K562 (cell line): ENCODE measurements around the gene AK5. TPM values are rescaled to one million over a fixed set of nuclear protein-coding genes. Genes with fewer than 3 reads are reported as not detected.

Experiments used
- ATAC-seq: fragments of 200-7000 bp; cut with Tn5 transposase; 3 replicates; pipeline ENCODE4 v1.9.1; 2020; ENCODE audit warnings: moderate library complexity
- BruUV-seq: library from RNA; stranded (reverse); fragments of 400-500 nt; replicated peaks from 2 replicates; lab custom pipeline; 2021; lab: Mats Ljungman, UMichigan
- CTCF ChIA-PET: fragments of 300-600 bp; formaldehyde crosslinking; extraction: SDS; loops from one replicate; lab custom pipeline; 2021; ENCODE audit warnings: low intra/inter-chr PET ratio; lab: Yijun Ruan, JAX
- POLR2A ChIA-PET: fragments of 300-600, 350-650 bp; sonication (Branson Sonifier 250); formaldehyde crosslinking; extraction: SDS; loops from one replicate; lab custom pipeline; 2021; ENCODE audit warnings: antibody characterized with exemption, inconsistent platforms; lab: Yijun Ruan, JAX
- DNase-seq, 4 experiments: peaks; one replicate each; pipeline versions ENCODE4 v3.0.0 to v3.0.0-alpha.2; 2011 to 2018; ENCODE audit warnings: low spot score in 3 of 4, mixed read lengths in 3 of 4; ENCODE audit errors: extremely low read depth in 1 of 4
- FAIRE-seq: peaks from 2 replicates; lab custom pipeline; 2011; peaks lifted over from hg19 to GRCh38; lab: Jason Lieb, UNC
- H2AFZ ChIP-seq: 2 replicates; pipeline ENCODE4 v1.6.0; 2011; ENCODE audit warnings: low read depth, low read length, control low read depth, inconsistent platforms
- H3K27ac ChIP-seq: fragments of 200-600 bp; 3 replicates; pipeline ENCODE4 v1.8.0; 2011; ENCODE audit warnings: low read depth, mild to moderate bottlenecking, control low read depth, inconsistent platforms, low read length, moderate library complexity, mixed read lengths; ENCODE audit errors: extremely low read depth
- H3K27me3 ChIP-seq, 2 experiments: fragments of 300-600 bp in 1 of 2; 2 replicates in 1 of 2; 3 replicates in 1 of 2; pipeline versions ENCODE4 v1.6.0 to v1.8.0; 2011; ENCODE audit warnings: inconsistent platforms in 2 of 2, low read length in 2 of 2, mild to moderate bottlenecking in 1 of 2, mixed read lengths in 1 of 2, moderate library complexity in 1 of 2; ENCODE audit not compliant: control insufficient read depth in 2 of 2, insufficient read depth in 2 of 2
- H3K36me3 ChIP-seq: fragments of 300-600 bp; 3 replicates; pipeline ENCODE4 v1.8.0; 2011; ENCODE audit warnings: mild to moderate bottlenecking, low read length, inconsistent platforms; ENCODE audit not compliant: control insufficient read depth, insufficient read depth
- H3K4me1 ChIP-seq, 2 experiments: fragments of 200-600 bp in 1 of 2; replicated peaks in 1 of 2; 2 replicates in 1 of 2; 3 replicates in 1 of 2; pipeline versions ENCODE4 v1.5.1 to v1.8.0; 2011; ENCODE audit warnings: inconsistent platforms in 2 of 2, low read length in 2 of 2, mild to moderate bottlenecking in 1 of 2, mixed read lengths in 1 of 2, moderate library complexity in 1 of 2; ENCODE audit not compliant: control insufficient read depth in 2 of 2, insufficient read depth in 2 of 2
- H3K4me2 ChIP-seq: 2 replicates; pipeline ENCODE4 v1.6.1; 2011; ENCODE audit warnings: low read length, control low read depth, inconsistent platforms, mixed read lengths; ENCODE audit not compliant: insufficient read depth
- H3K4me3 ChIP-seq: fragments of 200-600 bp; sonication (generic), shearing (Covaris generic); 2 replicates; pipeline ENCODE4 v1.5.1; 2016; ENCODE audit warnings: control low read depth, inconsistent platforms
- H3K79me2 ChIP-seq: fragments of 200-600 bp; 3 replicates; pipeline ENCODE4 v1.8.0; 2011; ENCODE audit warnings: low read length, inconsistent platforms; ENCODE audit not compliant: control insufficient read depth, insufficient read depth
- H3K9ac ChIP-seq, 2 experiments: 2 replicates each; pipeline versions ENCODE4 v1.6.0 to v1.6.1; 2011; ENCODE audit warnings: low read depth in 2 of 2, low read length in 2 of 2, control low read depth in 1 of 2, inconsistent platforms in 1 of 2, mild to moderate bottlenecking in 1 of 2, mixed read lengths in 1 of 2; ENCODE audit not compliant: insufficient read depth in 1 of 2
- H3K9me1 ChIP-seq: one replicate; pipeline ENCODE4 v1.6.0; 2011; ENCODE audit warnings: inconsistent platforms, mild to moderate bottlenecking, low read length, moderate library complexity; ENCODE audit not compliant: control insufficient read depth, insufficient read depth
- H3K9me3 ChIP-seq: replicated peaks from 2 replicates; pipeline ENCODE4 v1.5.1; 2011; ENCODE audit warnings: low read depth, low read length, inconsistent platforms; ENCODE audit not compliant: control insufficient read depth, insufficient read depth
- H4K20me1 ChIP-seq: replicated peaks from 2 replicates; pipeline ENCODE4 v1.6.1; 2011; ENCODE audit warnings: low read length, inconsistent platforms, mixed read lengths; ENCODE audit not compliant: control insufficient read depth, insufficient read depth
- CAMTA2 ChIP-seq: fragments of 250-450 bp; sonication (Bioruptor Pico); conservative IDR thresholded peaks from 2 replicates; pipeline ENCODE4 v1.5.1; 2022
- CHD4 ChIP-seq: fragments of 200-600 bp; sonication (generic); IDR thresholded peaks from 3 replicates; pipeline ENCODE4 v1.6.1; 2012; ENCODE audit warnings: low read depth, mild to moderate bottlenecking, mixed read lengths, low read length, inconsistent platforms; ENCODE audit not compliant: insufficient read depth, insufficient replicate concordance, poor library complexity, severe bottlenecking
- CREB1 ChIP-seq, 2 experiments: sonication (generic) in 1 of 2; formaldehyde crosslinking in 1 of 2; IDR thresholded peaks; 2 replicates each; pipeline versions ENCODE4 v1.6.1 to v1.8.0; 2012 to 2022; ENCODE audit warnings: inconsistent platforms in 1 of 2, mild to moderate bottlenecking in 1 of 2, missing genetic modification reagents in 1 of 2, moderate library complexity in 1 of 2
- ETS1 ChIP-seq: conservative IDR thresholded peaks from 2 replicates; pipeline ENCODE4 v1.6.1; 2011; ENCODE audit warnings: low read depth, mild to moderate bottlenecking, low read length; ENCODE audit not compliant: control insufficient read depth
- HDAC2 ChIP-seq: fragments of 450-650 bp; IDR thresholded peaks from 2 replicates; pipeline ENCODE4 v1.6.1; 2016; ENCODE audit warnings: mild to moderate bottlenecking
- IRF2 ChIP-seq: sonication (generic); formaldehyde crosslinking; IDR thresholded peaks from 2 replicates; pipeline ENCODE4 v1.8.1; 2022; ENCODE audit warnings: mild to moderate bottlenecking, missing genetic modification reagents
- IRF9 ChIP-seq: fragments of 450-650 bp; IDR thresholded peaks from 2 replicates; pipeline ENCODE4 v1.6.1; 2016; ENCODE audit warnings: missing biosample characterization, missing genetic modification characterization
- LEF1 ChIP-seq: fragments of 450-650 bp; IDR thresholded peaks from 2 replicates; pipeline ENCODE4 v1.6.1; 2016; ENCODE audit warnings: mild to moderate bottlenecking
- MTA1 ChIP-seq: fragments of 450-650 bp; IDR thresholded peaks from 2 replicates; pipeline ENCODE4 v1.6.1; 2017; ENCODE audit warnings: borderline replicate concordance
- PHB2 ChIP-seq: fragments of 450-650 bp; IDR thresholded peaks from 2 replicates; pipeline ENCODE4 v1.6.1; 2017; ENCODE audit warnings: low read depth
- PHF21A ChIP-seq: fragments of 450-650 bp; IDR thresholded peaks from 2 replicates; pipeline ENCODE4 v1.6.1; 2017; ENCODE audit warnings: low read depth, borderline replicate concordance
- SMARCE1 ChIP-seq: fragments of 450-650 bp; IDR thresholded peaks from 2 replicates; pipeline ENCODE4 v1.7.1; 2016; ENCODE audit warnings: mild to moderate bottlenecking
- ZKSCAN3 ChIP-seq: fragments of 250-450 bp; sonication (Bioruptor Pico); IDR thresholded peaks from 2 replicates; pipeline ENCODE4 v1.4.0; 2020
- ZNF197 ChIP-seq: fragments of 200-800 bp; sonication (Bioruptor generic); IDR thresholded peaks from 2 replicates; pipeline ENCODE4 v1.6.1; 2016; ENCODE audit warnings: low read depth, missing genetic modification characterization, missing compliant biosample characterization
- ZNF316 ChIP-seq: fragments of 450-650 bp; IDR thresholded peaks from 2 replicates; pipeline ENCODE4 v1.6.1; 2016
- WGBS: fragments of 100-300 bp; shearing (Covaris generic); methylation state at CpG from one replicate; pipeline ENCODE4 v1.1.6; 2016; ENCODE audit warnings: low coverage, mixed read lengths; ENCODE audit not compliant: insufficient coverage; ENCODE audit errors: missing lambda C conversion rate; 5-methylcytosine and 5-hydroxymethylcytosine counted together
- in situ Hi-C: fragments of 300-500 bp; cut with MboI; formaldehyde crosslinking; loops from 4 replicates; pipeline ENCODE4 v1.15.0; 2018; ENCODE audit warnings: inconsistent platforms, mixed read lengths
- intact Hi-C: fragments of 100-400 bp; cut with micrococcal nuclease; formaldehyde crosslinking; loops from 2 replicates; pipeline ENCODE4 v1.14.2; 2022
- polyA plus RNA-seq, 8 experiments: library from polyadenylated mRNA; depleted of rRNA in 4 of 8; stranded (reverse) in 5 of 8; unstranded in 3 of 8; fragments of >200 nt; fragmentation: Nextera tagmentation in 2 of 8; fragmentation: Illumina TruSeq in 1 of 8; extraction: Ambion mirVana in 2 of 8; extraction: Trizol in 1 of 8; gene quantifications; 2 replicates each; pipeline versions ENCODE4 v1.2.1 to v1.2.3, GENCODE V29; 2011 to 2014; ENCODE audit warnings: inconsistent platforms in 1 of 8, missing spikeins in 1 of 8
- total RNA-seq, 7 experiments: library from RNA; depleted of rRNA in 6 of 7; stranded (reverse); fragments of >200 nt in 6 of 7; fragmentation: Illumina TruSeq in 2 of 7; extraction: Trizol in 2 of 7; gene quantifications; 2 replicates each; pipeline versions ENCODE4 v1.2.1 to v1.2.3, GENCODE V29; 2011 to 2021; ENCODE audit warnings: low replicate concordance in 1 of 7

AK5 gene
- total and polyA plus RNA-seq, 9 of the 15 experiments (the other 6 are each of a cell fraction or from before 2014, with no cell fraction given) = 0.06 TPM; not detected in 8

GRCh38 chr1:77238462-77238861 is 43.4 kb upstream of the AK5 start:
- H4K20me1 ChIP-seq = no peaks in the 10 kb centered on the region
- no TSS peak for BruUV-seq
- ChIA-PET POLR2A (interaction anchor here (1.2 kb wide), 1 partner anchor 19 kb away, joined by 6 read pairs; the partner anchor contains the start of gene PIGK), CTCF (no interaction called here)
- no peak overlapping the region for H2AFZ ChIP-seq
- H3K27ac ChIP-seq = no peak overlapping the region
- ATAC-seq = no peak
- WGBS = 0% methylated on average over 1 of the region's 1 CpG
- no peak overlapping the region for H3K4me2 ChIP-seq
- H3K9me1 ChIP-seq = no peaks in the 10 kb centered on the region
- H3K4me1 ChIP-seq = no peaks in the 10 kb centered on the region
- H3K27me3 ChIP-seq = no peaks in the 10 kb centered on the region
- in situ Hi-C loops = no loop called here
- no peaks in the 10 kb centered on the region for H3K79me2 ChIP-seq
- FAIRE-seq = no peak
- H3K9ac ChIP-seq = no peak overlapping the region
- no peak for DNase-seq
- intact Hi-C loops = no loop called here
- H3K9me3 ChIP-seq = no peaks in the 10 kb centered on the region
- TF ChIP-seq ZNF197 (CRISPR knock-in tag) = no peak
- no peak for TF ChIP-seq CREB1 (IDR thresholded peaks at IDR 0.05)
- TF ChIP-seq CREB1 (CRISPR knock-in tag; IDR thresholded peaks at IDR 0.05) = no peak
- TF ChIP-seq CAMTA2 (CRISPR knock-in tag) = no peak
- TF ChIP-seq CHD4 = no peak
- TF ChIP-seq HDAC2 = no peak
- TF ChIP-seq MTA1 = no peak
- no peak for TF ChIP-seq ZNF316
- no peak for TF ChIP-seq SMARCE1
- TF ChIP-seq PHB2 = no peak
- TF ChIP-seq IRF2 (CRISPR knock-in tag) = no peak
- TF ChIP-seq ZKSCAN3 = no peak
- TF ChIP-seq PHF21A = no peak
- no peak for TF ChIP-seq IRF9
- no peak for TF ChIP-seq LEF1
- TF ChIP-seq ETS1 = no peak
- TF ChIP-seq, all 486 proteins: peak for 0
- no peak overlapping the region for H3K4me3 ChIP-seq
- no peaks in the 10 kb centered on the region for H3K36me3 ChIP-seq
